NCI-H128 (cell line): Measurements from ENCODE around the gene SPOPL.
"Not testable (repeated sequence)": the region's sequence is repeated elsewhere in the genome, so short reads cannot be mapped to it uniquely, and the experiment has no call there.

Source experiments
- DNase-seq: peaks from one replicate; lab custom pipeline; 2025; ENCODE audit not compliant: unreplicated experiment; lab: John Stamatoyannopoulos, UW

SPOPL gene

DNA sequence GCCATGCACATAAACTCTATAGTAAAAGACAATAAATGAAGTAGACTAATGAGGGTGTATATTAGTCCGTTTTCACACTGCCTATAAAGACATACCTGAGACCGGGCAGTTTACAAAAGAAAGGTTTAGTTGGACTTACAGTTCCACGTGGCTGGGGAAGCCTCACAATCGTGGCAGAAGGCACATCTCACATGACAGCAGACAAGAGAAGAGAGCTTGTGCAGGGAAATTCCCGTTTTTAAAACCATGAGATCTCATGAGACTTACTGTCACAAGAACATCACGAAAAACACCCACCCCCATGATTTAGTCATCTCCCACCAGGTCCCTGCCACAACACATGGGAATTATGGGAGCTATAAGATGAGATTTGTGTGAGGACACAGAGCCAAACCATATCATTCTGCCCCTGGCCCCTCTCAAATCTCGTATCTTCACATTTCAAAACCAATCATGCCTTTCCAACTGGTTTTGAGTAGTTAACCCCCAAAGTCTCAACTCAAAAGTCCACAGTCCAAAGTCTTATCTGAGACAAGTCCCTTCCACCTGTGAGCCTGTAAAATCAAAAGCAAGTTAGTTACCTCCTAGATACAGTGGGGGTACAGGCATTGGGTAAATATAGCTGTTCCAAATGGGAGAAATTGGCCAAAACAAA, 21.6 kb downstream of the SPOPL start:
- not testable (repeated sequence) for DNase-seq

DNA sequence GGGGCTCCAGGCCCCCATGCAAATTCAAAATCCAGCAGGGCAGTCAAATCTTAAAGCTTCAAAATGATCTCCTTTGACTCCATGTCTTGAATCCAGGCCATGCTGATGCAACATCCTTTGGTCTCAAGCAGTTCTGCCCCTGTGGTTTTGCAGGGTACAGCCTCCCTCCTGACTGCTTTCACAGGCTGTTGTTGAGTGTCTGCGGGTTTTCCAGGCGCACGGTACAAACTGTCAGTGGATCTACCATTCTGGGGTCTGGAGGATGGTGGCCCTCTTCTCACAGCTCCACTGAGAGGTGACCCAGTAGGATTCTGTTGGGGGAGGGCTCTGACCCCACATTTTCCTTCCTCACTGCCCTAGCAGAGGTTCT, 22.1 kb downstream of the SPOPL start:
- not testable (repeated sequence) for DNase-seq

DNA sequence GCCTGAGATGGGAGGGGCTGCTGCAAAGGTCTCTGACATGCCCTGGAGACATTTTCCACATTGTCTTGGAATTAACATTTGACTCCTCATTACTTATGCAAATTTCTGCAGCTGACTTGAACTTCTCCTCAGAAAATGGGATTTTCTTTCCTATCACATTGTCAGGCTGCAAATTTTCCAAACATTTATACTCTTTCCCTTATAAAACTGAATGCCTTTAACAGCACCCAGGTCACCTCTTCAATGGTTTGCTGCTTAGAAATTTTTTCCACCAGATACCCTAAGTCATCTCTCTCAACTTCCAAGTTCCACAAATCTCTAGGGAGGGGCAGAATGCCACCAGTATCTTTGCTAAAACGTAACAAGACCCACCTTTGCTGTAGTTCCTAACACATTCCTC, 22.8 kb downstream of the SPOPL start:
- DNase-seq: not testable (repeated sequence)

DNA sequence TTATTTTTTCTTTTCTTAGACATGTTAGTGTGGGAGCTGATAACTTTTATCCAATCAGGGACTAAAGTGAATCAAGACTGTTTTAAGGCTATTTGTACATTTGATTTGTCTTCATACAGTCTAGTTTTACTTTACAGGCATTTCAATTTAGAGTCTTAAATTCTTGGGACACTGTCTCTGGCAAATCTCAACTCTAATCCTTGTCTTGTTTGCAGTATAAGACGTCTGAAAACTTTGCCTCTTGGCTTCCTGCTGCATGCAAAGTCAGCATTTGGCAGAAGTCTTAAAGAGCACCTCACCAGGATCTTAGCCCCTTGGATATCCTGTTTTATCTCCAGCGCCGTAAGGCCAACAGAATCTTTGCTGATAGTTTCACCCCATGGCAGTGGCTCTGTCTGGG, 30.3 kb downstream of the SPOPL start:
- DNase-seq: no peak

DNA sequence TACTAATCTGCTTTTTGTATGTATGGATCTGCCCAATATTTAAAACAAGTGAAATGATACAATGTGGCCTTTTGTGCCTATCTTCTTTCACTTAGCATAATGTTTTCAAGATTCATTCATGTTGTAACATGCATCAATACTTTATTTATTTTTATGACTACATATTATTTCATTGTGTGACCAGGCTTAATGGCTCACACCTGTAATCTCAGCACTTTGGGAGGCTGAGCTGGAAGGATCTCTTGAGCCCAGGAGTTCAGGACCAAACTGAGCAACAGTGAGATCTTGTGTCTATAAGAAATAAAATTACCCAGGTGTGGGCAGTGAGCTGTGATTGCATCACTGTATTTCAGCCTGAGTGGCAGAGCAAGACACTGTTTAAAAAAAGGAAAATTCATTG, 33.2 kb downstream of the SPOPL start:
- DNase-seq: no peak

DNA sequence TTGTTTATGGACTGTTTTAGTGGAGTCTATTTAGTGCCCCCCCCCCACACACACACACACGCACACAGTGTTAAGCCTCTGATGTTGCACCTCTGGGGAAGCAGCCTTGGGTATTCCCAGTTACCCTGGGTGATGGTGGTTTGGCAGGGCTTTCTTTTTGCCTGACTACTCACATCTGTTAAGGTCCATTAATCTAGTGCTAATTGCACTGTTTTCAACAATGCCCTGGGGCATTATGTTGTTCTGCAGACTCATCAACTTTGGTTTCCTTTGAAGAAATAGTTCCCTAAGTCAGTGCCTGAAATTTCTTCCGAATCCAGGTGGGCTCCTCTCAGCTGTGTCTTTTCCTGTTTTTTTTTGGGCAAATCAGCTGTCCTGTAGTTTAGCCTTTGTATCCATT, 34.7 kb downstream of the SPOPL start:
- DNase-seq: no peak

DNA sequence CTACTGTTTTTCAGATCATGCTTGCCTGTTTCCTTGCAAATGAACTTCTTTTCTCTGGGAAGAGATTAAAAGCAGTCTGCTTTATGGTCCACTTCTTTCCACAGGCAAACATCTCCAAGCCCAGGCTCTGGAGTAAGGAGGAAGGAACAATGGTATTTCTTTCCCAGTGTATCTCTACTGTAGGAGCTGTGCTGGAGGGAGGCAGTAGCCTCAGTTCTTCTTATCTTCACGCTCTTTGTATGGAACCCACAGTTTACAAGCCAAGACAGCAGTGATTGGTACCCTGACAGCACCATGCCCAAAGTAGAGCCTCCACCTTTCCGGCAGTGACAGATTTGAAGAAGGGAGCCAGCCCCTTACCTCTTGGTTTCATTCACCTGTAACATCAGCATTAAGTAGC, 35.2 kb downstream of the SPOPL start:
- no peak for DNase-seq

DNA sequence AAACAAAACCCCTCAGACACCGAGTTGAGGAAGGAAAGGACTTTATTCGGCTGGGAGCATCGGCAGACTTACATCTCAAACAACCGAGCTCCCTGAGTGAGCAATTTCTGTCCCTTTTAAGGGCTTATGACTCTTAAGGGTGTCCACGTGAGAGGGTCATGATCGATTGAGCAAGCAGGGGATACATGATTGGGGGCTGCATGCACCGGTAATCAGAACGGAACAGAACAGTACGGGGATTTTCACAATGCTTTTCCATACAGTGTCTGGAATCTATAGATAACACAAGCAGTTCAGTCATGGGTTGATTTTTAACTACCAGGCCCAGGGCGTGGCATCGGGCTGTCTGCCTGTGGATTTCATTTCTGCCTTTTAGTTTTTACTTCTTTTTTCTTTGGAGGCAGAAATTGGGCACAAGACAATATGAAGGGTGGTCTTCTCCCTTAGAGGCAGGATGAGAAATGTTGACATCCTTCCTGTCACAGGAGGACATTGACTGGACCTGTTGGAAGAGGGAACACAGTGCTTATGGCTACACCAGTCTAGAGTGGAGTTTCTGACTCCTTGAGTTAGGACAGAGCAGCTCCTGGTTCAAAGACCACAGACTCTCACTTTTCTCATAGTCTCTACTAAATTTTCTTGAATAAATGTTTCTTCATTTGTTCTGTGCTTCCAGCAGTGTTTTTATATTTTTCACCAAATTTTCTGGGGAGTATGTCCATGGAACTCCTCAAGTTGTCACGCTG, 35.8 kb downstream of the SPOPL start:
- no peak for DNase-seq

DNA sequence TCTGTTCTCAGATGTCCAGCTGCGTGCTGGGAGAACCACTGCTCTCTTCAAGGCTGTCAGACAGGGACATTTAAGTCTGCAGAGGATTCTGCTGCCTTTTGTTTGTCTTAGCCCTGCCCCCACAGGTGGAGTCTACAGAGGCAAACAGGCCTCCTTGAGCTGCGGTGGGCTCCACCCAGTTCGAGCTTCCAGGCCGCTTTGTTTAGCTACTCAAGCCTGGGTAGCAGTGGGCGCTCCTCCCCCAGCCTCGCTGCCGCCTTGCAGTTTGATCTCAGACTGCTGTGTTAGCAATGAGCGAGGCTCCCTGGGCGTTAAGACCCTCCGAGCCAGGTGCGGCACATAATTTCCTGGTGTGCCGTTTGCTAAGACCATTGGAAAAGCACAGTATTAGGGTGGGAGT, 42.6 kb downstream of the SPOPL start:
- DNase-seq: not testable (repeated sequence)

DNA sequence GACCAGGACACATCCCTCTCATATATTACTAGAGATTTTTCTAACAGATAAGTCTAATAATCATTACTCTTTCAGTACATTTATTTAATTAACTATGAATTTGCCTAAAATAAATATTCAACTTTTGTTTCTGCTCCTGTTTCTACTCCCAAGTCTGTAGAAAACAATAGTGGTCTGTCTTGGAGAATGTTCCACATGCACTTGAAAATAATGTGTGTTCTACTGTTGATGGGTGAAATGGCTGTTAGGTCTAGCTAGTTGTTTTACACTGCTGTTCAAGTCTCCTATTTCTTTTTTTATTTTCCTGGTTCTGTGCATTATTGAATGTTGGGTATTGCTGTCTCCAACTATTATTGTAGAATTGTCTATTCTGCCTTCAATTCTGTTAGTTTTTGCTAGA, 47.2 kb downstream of the SPOPL start:
- DNase-seq: no peak

DNA sequence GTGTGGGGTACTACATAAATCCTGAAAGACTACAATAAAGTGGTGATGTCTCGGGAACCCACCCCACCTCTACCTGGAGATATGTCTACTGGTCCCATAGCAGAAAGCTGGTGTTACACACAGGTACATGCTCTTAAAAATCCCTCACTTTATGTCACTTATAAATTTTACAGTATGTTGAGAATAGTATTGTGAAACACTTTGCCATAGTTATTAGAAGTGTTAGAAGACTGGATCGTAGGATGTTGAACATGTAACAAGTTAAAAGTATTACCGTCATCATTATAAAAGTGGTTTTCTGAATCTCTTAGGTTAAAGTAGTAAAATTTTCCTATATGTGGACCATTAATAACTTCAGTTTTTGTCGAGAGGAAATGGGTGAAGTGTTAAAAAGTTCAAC, 48.6 kb downstream of the SPOPL start:
- DNase-seq: no peak

DNA sequence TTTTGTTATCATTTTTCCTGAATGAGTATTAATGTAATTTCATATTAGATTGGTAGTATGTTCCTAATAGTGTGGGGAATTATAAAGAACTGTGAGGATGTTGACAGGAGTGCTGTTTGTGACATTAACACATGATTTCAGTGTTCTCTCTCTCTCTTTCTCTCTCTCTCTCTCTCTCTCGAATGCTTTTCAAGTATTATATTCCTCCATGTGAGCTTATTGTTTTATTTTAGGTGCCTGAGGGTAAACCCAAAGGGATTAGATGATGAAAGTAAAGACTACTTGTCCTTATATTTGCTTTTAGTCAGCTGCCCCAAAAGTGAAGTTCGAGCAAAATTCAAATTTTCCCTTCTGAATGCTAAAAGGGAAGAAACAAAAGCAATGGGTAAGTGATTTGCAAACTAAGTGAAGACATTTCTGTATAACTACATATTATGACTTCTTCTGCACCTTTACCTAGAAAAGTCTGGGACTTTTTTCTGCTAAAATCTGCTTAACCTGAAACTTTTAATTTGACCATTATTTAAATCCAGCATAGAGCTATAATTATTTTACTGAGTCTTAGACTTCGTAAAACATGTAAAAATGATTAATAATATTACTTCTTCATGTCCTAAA, 49.2 kb downstream of the SPOPL start:
- DNase-seq: no peak

DNA sequence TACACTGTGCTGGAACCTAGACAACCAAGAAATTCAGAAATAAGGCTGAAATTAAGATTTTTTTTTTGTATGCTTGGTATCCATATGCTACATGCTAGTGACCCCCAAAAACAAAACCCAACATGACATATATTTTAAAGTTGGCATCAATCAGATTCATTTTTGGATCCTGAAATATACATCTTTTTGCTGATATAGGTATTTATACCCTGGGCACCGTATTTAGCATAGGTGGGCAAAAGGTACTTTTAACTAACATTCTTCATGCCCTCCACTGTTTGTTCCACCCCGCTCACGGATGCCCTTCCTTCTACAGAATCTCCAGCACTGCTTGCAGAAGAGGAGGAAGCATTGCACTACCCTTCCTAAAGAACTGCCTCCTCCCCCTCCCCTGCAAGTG, 52.6 kb downstream of the SPOPL start:
- DNase-seq: no peak

DNA sequence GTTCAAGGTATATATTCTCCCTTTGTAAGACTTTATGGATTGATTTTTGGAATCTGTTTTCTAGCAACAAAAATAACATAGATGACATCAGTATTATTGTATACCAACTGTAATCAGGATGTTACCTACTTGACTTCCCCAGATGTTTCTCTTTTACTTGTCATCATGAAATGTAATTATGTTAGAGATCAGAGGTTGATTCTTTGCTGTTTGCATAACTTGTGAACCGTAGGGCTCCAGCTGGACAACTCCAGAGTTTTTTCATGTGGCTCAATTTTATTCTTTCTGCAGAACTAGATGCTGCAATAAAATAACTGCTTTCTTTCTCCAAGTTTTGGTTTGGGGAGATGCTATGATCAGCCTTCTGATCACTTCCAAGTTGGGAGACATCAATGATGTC, 58.1 kb downstream of the SPOPL start:
- no peak for DNase-seq

DNA sequence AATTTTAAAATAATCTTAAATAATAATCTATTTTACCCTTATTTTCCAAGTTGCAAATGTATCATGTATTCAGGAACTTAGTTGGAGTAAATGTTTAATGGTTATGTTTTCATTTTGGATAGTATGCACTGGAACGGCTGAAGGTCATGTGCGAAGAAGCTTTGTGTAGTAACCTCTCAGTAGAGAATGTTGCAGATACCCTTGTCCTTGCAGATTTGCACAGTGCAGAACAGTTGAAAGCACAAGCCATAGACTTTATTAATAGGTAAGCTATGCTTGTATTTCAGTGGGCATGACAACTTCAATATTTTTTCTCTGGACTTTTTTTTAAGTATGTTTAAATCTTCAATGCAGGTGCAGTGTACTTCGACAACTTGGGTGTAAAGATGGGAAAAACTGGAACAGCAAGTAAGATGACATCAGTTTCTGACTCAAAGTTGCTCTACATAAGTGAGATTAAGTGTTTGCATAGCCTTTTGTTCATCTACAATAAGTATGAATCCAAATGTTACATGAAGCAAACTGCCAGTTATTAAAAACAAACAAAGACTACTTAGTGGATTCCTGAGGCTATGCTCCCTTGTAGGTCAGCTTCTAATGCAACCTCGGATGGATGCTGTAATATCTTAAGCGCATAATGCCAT, 63.1 kb downstream of the SPOPL start:
- DNase-seq: no peak

DNA sequence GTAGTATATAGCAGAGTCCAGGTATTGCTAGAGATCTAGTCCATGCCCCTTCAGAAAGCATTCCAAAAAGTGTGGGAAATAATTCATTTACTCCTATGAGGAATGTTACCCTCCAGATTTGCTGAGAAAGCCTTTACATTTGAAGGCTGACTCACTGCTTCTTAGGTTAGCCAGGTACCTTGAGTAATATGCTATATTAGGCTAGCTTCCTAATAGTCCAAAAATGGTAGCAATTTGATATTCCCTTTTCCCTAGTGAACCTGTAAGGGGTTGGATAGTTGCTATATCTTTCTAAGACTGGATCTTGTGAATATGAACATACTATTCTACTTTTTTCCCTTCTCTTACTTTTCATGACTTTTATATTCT, 63.6 kb downstream of the SPOPL start:
- no peak for DNase-seq

DNA sequence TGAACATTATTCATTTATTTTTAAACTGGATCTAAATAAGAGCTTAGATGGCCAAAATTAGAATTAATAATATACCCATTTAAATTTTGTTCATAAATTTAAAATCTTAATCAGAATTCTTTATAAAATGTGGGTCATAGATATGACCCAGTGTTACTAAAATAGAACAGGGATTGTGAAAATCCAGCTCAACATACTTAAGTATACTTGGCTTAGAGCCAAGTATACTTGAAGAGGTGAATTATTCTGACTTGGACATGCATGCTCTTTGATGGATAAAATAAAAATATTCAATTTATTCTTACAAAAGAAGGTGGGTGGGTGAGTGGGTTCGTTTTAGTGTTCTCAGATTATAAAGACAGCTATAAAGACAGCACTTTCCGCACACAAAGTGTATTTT, 70.7 kb downstream of the SPOPL start:
- no peak for DNase-seq

DNA sequence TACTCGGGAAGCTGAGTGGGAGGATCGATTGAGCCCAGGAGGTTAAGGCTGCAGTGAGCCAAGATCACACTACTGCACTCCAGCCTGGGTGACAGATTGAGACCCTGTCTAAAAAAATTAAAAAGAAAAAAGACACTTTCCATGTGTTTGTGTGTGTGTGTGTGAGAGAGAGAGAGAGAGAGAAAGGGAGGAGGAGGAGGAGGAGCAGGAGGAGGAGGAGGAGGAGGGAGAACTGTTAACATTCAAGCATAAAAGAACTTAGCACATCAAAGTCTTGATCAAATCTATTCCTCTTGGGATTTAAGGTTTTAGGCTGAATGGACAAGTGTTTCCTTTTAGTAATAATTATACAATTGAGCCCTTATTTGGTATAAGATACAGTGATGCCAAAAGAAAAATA, 75.5 kb downstream of the SPOPL start:
- no peak for DNase-seq

DNA sequence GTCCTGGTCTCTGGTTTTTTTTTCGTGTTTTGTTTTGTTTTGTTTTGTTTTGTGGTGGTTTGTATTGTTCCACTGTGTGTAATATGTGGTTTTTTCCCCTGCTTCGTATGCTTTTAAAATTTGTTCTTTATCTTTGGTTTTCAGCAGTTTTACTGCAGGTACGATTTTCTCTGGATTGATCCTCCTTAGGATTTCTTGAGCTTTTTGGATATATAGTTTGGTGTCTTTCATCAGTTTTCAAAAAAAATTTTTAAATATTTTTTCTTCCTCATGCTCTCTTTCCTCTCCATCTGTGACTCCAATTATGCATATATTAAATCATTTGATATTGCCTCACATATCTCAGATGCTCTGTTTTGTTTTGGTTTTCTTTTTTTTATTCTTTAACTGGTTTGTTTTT, 78.0 kb downstream of the SPOPL start:
- no peak for DNase-seq

DNA sequence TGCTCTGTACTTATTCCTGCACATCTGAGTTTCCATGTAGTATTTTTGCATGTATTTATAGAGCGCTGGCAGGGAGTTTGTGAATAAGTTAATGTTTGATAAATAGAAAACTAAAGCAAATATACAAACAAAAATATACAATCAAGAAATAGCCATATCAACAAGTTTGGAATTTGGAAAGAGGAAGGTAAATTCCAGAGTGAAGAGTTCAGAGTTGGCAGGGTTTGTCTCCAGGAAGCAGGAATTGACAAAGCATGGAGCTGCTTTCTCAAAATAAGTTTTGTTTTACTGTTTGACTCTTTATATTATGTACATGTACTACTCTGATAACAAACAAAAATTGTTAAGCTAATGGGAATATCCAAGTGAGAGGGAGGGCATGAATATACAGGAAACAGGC, 80.3 kb downstream of the SPOPL start:
- DNase-seq: no peak

DNA sequence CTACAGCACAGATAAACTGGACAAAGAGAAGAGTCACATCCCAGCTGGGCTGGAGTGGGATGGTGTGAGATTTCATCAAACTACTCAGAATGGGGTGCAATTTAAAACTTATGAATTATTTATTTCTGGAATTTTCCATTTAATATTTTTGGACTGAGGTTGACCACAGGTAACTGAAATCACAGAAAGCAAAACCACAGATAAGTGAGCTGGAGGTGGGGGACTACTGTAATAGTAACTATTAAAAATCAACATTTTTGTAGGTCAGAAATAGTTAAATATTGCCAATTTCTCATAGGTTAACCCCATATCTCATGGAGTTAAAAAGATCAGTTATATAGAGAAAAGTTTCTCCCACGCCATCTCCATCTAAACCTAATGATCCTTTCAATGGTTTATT, 88.1 kb downstream of the SPOPL start:
- no peak for DNase-seq

DNA sequence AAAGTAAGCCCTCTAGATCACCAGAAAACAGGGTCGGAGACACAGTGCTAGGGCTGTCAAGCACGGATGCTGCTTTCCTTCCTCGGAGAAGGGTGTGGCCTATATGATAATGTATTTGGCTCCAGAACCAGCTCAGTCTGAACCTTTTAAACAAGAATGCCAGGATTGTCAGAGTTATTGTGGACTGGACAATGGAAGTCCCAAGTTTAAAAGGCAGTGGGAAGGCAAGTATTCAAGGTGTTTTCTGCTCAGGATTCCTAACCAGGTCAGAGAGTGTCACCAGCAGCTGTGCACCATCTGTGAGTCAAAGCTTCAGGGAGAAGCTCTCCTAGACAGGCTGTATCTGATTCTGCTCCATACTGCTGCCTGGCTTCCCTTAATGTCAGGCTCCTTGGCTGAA, 94.8 kb downstream of the SPOPL start:
- no peak for DNase-seq
